Astrocyte (in vitro differentiated cells and primary cell): ENCODE results near the gene GRIN3B. TPM values are rescaled to one million over a fixed set of nuclear protein-coding genes. Genes with fewer than 3 reads are reported as not detected.

Source experiments
- DNase-seq: peaks from one replicate; pipeline ENCODE4 v3.0.0-alpha.2; 2010; ENCODE audit warnings: low read depth
- FAIRE-seq: peaks from 2 replicates; lab custom pipeline; 2011; peaks lifted over from hg19 to GRCh38; lab: Jason Lieb, UNC
- H2AFZ ChIP-seq: 2 replicates; pipeline ENCODE4 v1.6.0; 2012; ENCODE audit warnings: low read depth, low read length, inconsistent platforms
- H3K27ac ChIP-seq: 2 replicates; pipeline ENCODE4 v1.5.1; 2011; ENCODE audit warnings: low read depth, low read length, inconsistent platforms
- H3K27me3 ChIP-seq: 2 replicates; pipeline ENCODE4 v1.6.0; 2011; ENCODE audit warnings: low read length, inconsistent platforms; ENCODE audit not compliant: insufficient read depth
- H3K36me3 ChIP-seq: 2 replicates; pipeline ENCODE4 v1.5.1; 2011; ENCODE audit warnings: low read length, inconsistent platforms; ENCODE audit not compliant: insufficient read depth
- H3K4me1 ChIP-seq: 2 replicates; pipeline ENCODE4 v1.5.1; 2011; ENCODE audit warnings: low read length, inconsistent platforms; ENCODE audit not compliant: insufficient read depth
- H3K4me2 ChIP-seq: 2 replicates; pipeline ENCODE4 v1.6.0; 2012; ENCODE audit warnings: low read length, inconsistent platforms
- H3K4me3 ChIP-seq: 2 replicates; pipeline ENCODE4 v1.5.1; 2011; ENCODE audit warnings: low read depth, mild to moderate bottlenecking, low read length, inconsistent platforms; ENCODE audit not compliant: insufficient read depth
- H3K79me2 ChIP-seq: 2 replicates; pipeline ENCODE4 v1.6.0; 2012; ENCODE audit warnings: mild to moderate bottlenecking, low read length, inconsistent platforms; ENCODE audit not compliant: insufficient read depth
- H3K9ac ChIP-seq: 2 replicates; pipeline ENCODE4 v1.6.0; 2012; ENCODE audit warnings: mild to moderate bottlenecking, low read length, inconsistent platforms
- H3K9me3 ChIP-seq: 2 replicates; pipeline ENCODE4 v1.5.1; 2012; ENCODE audit warnings: low read depth, mild to moderate bottlenecking, low read length, inconsistent platforms; ENCODE audit not compliant: insufficient read depth
- H4K20me1 ChIP-seq: 2 replicates; pipeline ENCODE4 v1.6.0; 2012; ENCODE audit warnings: low read length, inconsistent platforms; ENCODE audit not compliant: insufficient read depth
- H3K27ac Mint-ChIP-seq: one replicate; pipeline ENCODE4 v1.8.0; 2021; ENCODE audit warnings: mild to moderate bottlenecking, mixed read lengths; ENCODE audit not compliant: unreplicated experiment
- H3K27me3 Mint-ChIP-seq: one replicate; pipeline ENCODE4 v1.8.0; 2021; ENCODE audit warnings: low read depth, mixed read lengths; ENCODE audit not compliant: unreplicated experiment
- H3K36me3 Mint-ChIP-seq: one replicate; pipeline ENCODE4 v1.8.0; 2021; ENCODE audit warnings: low read depth, mixed read lengths; ENCODE audit not compliant: unreplicated experiment
- H3K4me1 Mint-ChIP-seq: one replicate; pipeline ENCODE4 v1.8.0; 2021; ENCODE audit warnings: low read depth, mixed read lengths; ENCODE audit not compliant: unreplicated experiment
- H3K4me3 Mint-ChIP-seq: one replicate; pipeline ENCODE4 v1.8.0; 2021; ENCODE audit warnings: mild to moderate bottlenecking, moderate library complexity, mixed read lengths; ENCODE audit not compliant: unreplicated experiment
- H3K9me3 Mint-ChIP-seq: one replicate; pipeline ENCODE4 v1.8.0; 2021; ENCODE audit warnings: mild to moderate bottlenecking, mixed read lengths; ENCODE audit not compliant: unreplicated experiment
- CTCF ChIP-seq: IDR thresholded peaks from 2 replicates; pipeline ENCODE4 v1.5.1; 2011; ENCODE audit warnings: low read depth, mild to moderate bottlenecking, inconsistent platforms, low read length, moderate library complexity; ENCODE audit not compliant: insufficient read depth
- EZH2 ChIP-seq: IDR thresholded peaks from 2 replicates; pipeline ENCODE4 v1.6.1; 2012; ENCODE audit warnings: mild to moderate bottlenecking, low read length, inconsistent platforms; ENCODE audit not compliant: insufficient read depth
- total RNA-seq: library from RNA; stranded (reverse); gene quantifications from 2 replicates; pipeline ENCODE4 v1.2.1, GENCODE V29; 2021

GRIN3B gene
- total RNA-seq, 1 donor from 2014 or later: 2.7 TPM

GRCh38 chr19:1001538-1002166 is 1.4 kb downstream of the GRIN3B start:
- DNase-seq: no peak

DNA sequence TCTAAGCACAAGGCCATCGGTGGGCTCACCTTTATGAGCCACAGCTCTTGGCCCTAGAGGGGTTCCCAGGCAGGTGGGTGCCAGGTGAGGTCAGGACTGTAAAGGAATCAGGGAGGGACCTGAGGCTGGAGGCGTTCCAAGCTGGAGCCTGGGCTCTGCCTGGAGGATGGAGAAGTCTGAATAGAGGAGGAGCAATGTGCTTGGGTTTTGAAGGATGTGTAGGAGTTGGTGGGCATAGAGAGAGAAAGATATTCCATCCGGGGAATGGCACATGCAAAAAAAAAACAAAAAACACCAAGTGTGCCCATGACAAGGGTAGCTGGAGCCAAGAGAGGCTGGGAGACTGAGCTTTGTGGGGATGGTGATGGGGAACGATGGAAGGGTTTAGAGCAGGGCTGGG is 2.4 kb downstream of the GRIN3B start:
- H3K4me1 Mint-ChIP-seq: no peaks in the 10 kb centered on the region
- no peak overlapping the region for H2AFZ ChIP-seq
- no peaks in the 10 kb centered on the region for H3K36me3 Mint-ChIP-seq
- no peak overlapping the region for H3K27ac ChIP-seq
- no peaks in the 10 kb centered on the region for H3K9me3 ChIP-seq
- no peak for TF ChIP-seq EZH2
- H3K4me3 Mint-ChIP-seq: peak overlapping the region; percentile 16
- DNase-seq (no peak), FAIRE-seq (no peak)
- H3K4me3 ChIP-seq: no peak overlapping the region
- no peak overlapping the region for H3K9ac ChIP-seq
- H3K27me3 Mint-ChIP-seq: peaks cover 23% of the 10 kb centered on the region
- no peaks in the 10 kb centered on the region for H3K36me3 ChIP-seq
- H4K20me1 ChIP-seq: peaks cover 14% of the 10 kb centered on the region
- H3K9me3 Mint-ChIP-seq: no peaks in the 10 kb centered on the region
- H3K27me3 ChIP-seq: peaks cover 26% of the 10 kb centered on the region
- no peaks in the 10 kb centered on the region for H3K79me2 ChIP-seq
- no peak overlapping the region for H3K4me2 ChIP-seq
- H3K27ac Mint-ChIP-seq: no peak overlapping the region
- H3K4me1 ChIP-seq: no peaks in the 10 kb centered on the region

More at GRCh38 chr19:1001538-1002166, 1.4 kb downstream of the GRIN3B start:
- TF ChIP-seq EZH2: no peak
- peak; percentile 41 for TF ChIP-seq CTCF
- Mint-ChIP-seq H3K9me3 (no peaks in the 10 kb centered on the region), H3K4me3 (no peak overlapping the region), H3K4me1 (no peaks in the 10 kb centered on the region), H3K27me3 (peaks cover 24% of the 10 kb centered on the region), H3K27ac (no peak overlapping the region), H3K36me3 (peaks cover under 1% of the 10 kb centered on the region)
- H2AFZ ChIP-seq: no peak overlapping the region
- no peak overlapping the region for H3K27ac ChIP-seq
- H3K9ac ChIP-seq: no peak overlapping the region
- H3K36me3 ChIP-seq: no peaks in the 10 kb centered on the region
- peaks cover 30% of the 10 kb centered on the region for H3K27me3 ChIP-seq
- no peaks in the 10 kb centered on the region for H3K9me3 ChIP-seq
- no peaks in the 10 kb centered on the region for H3K4me1 ChIP-seq
- no peak for FAIRE-seq
- H3K4me2 ChIP-seq: no peak overlapping the region
- peaks cover 10% of the 10 kb centered on the region for H4K20me1 ChIP-seq
- no peak overlapping the region for H3K4me3 ChIP-seq
- no peaks in the 10 kb centered on the region for H3K79me2 ChIP-seq

DNA sequence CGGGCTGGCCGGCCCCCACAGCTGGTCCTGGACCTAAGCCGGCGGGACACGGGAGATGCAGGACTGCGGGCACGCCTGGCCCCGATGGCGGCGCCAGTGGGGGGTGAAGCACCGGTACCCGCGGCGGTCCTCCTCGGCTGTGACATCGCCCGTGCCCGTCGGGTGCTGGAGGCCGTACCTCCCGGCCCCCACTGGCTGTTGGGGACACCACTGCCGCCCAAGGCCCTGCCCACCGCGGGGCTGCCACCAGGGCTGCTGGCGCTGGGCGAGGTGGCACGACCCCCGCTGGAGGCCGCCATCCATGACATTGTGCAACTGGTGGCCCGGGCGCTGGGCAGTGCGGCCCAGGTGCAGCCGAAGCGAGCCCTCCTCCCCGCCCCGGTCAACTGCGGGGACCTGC is 3.1 kb downstream of the GRIN3B start:
- Mint-ChIP-seq H3K4me1 (no peaks in the 10 kb centered on the region), H3K27ac (no peak overlapping the region), H3K27me3 (peaks cover 17% of the 10 kb centered on the region), H3K36me3 (no peaks in the 10 kb centered on the region), H3K9me3 (no peaks in the 10 kb centered on the region), H3K4me3 (no peak overlapping the region)
- Histone ChIP-seq H3K27ac (no peak overlapping the region), H3K4me2 (no peak overlapping the region), H2AFZ (no peak overlapping the region), H3K79me2 (no peaks in the 10 kb centered on the region), H3K36me3 (no peaks in the 10 kb centered on the region), H3K9ac (no peak overlapping the region), H3K27me3 (peaks cover 20% of the 10 kb centered on the region), H3K4me1 (no peaks in the 10 kb centered on the region), H3K4me3 (no peak overlapping the region), H3K9me3 (no peaks in the 10 kb centered on the region), H4K20me1 (peaks cover 10% of the 10 kb centered on the region)
- FAIRE-seq (no peak), DNase-seq (no peak)
- TF ChIP-seq EZH2 (no peak), CTCF (no peak)
